GM23248 (cell line): ENCODE measurements around the gene CYBB.

Experiments used
- EZH2 ChIP-seq: fragments of 200-600 bp; sonication (generic); IDR thresholded peaks from 2 replicates; pipeline ENCODE4 v1.6.1; 2018; ENCODE audit warnings: antibody characterized with exemption, mild to moderate bottlenecking; ENCODE audit not compliant: insufficient read depth, poor library complexity, severe bottlenecking
- EZH2phosphoT487 ChIP-seq: fragments of 200-600 bp; sonication (generic); IDR thresholded peaks from 2 replicates; pipeline ENCODE4 v1.6.1; 2018; ENCODE audit warnings: antibody characterized with exemption, moderate library complexity, mild to moderate bottlenecking, low read depth; ENCODE audit not compliant: insufficient read depth

DNA sequence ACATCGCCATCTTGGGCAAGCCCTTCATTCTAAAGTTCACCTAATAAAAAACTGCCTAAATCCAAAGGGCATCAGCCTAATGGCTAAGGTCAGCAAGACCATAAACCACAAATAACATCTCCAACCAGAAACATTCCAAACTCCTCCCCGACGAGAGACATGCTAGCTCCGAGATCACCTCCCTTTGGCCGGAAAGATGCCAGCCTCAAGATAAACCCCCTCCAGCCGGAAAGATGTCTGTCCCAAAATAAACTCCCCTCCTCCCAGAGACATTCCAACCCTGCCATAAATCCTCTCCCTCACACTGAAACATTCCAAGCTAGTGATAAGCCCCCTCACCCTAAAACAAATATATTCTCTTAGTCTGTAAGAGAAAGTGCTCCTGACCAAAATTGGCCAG, 80.9 kb downstream of the CYBB start:
- no peak for TF ChIP-seq EZH2
- no peak for TF ChIP-seq EZH2phosphoT487
